HCT116 (cell line): ENCODE results near the gene LAMC3. TPM values are rescaled to one million over a fixed set of nuclear protein-coding genes. Genes with fewer than 3 reads are reported as not detected.

Experiments used
- ATAC-seq: fragments of 200-7000 bp; cut with Tn5 transposase; 2 replicates; pipeline ENCODE4 v1.9.1; 2020; ENCODE audit warnings: mild to moderate bottlenecking, moderate library complexity
- BruUV-seq: library from RNA; stranded (reverse); fragments of 400-500 nt; replicated peaks from 2 replicates; lab custom pipeline; 2021; lab: Mats Ljungman, UMichigan
- CTCF ChIA-PET: fragments of 300-600 bp; sonication (Branson Sonifier 250); formaldehyde crosslinking; loops from one replicate; lab custom pipeline; 2021; ENCODE audit warnings: antibody characterized with exemption; lab: Charles Lee
- POLR2A ChIA-PET: fragments of 300-600, 350-600 bp; sonication (Branson Sonifier 250); formaldehyde crosslinking; loops from one replicate; lab custom pipeline; 2021; ENCODE audit warnings: antibody characterized with exemption; lab: Charles Lee
- RAD21 ChIA-PET, 2 experiments: fragments of 300-600 bp; sonication (Branson Sonifier 250); formaldehyde crosslinking; loops; one replicate each; lab custom pipeline; 2023; ENCODE audit warnings: low total read pairs in 2 of 2; ENCODE audit not compliant: uncharacterized antibody in 2 of 2, unreplicated experiment in 2 of 2, low non-redundant PET in 1 of 2; lab: Charles Lee
- DNase-seq: peaks from one replicate; pipeline ENCODE4 v3.0.0-alpha.2; 2010; ENCODE audit warnings: low read depth, low spot score
- H2AFZ ChIP-seq: fragments of 200-600 bp; shearing (Covaris generic), sonication (generic); 2 replicates; pipeline ENCODE4 v1.6.1; 2017; ENCODE audit warnings: low read depth, mixed run types, mixed read lengths, antibody characterized with exemption, low read length; ENCODE audit not compliant: poor library complexity, severe bottlenecking
- H3K27ac ChIP-seq: 2 replicates; pipeline ENCODE4 v1.5.1; 2012; ENCODE audit warnings: low read depth, low read length
- H3K27me3 ChIP-seq: fragments of 200-600 bp; sonication (generic); 2 replicates; pipeline ENCODE4 v1.6.1; 2016; ENCODE audit warnings: mixed run types, low read length, mixed read lengths; ENCODE audit not compliant: insufficient read depth
- H3K36me3 ChIP-seq, 2 experiments: fragments of 200-500 bp in 1 of 2; fragments of 200-600 bp in 1 of 2; sonication (Bioruptor generic) in 1 of 2; sonication (generic) in 1 of 2; 2 replicates each; pipeline versions ENCODE4 v1.5.1 to v1.6.1; 2014 to 2016; ENCODE audit warnings: low read length in 2 of 2, inconsistent platforms in 1 of 2, mixed read lengths in 1 of 2, mixed run types in 1 of 2; ENCODE audit not compliant: insufficient read depth in 2 of 2, control insufficient read depth in 1 of 2
- H3K4me1 ChIP-seq, 2 experiments: fragments of 200-600 bp in 1 of 2; sonication (generic) in 1 of 2; 2 replicates each; pipeline versions ENCODE4 v1.5.1 to v1.6.1; 2012 to 2017; ENCODE audit warnings: low read length in 2 of 2, inconsistent platforms in 1 of 2, mild to moderate bottlenecking in 1 of 2, mixed read lengths in 1 of 2, mixed run types in 1 of 2, moderate library complexity in 1 of 2; ENCODE audit not compliant: insufficient read depth in 2 of 2, control insufficient read depth in 1 of 2
- H3K4me2 ChIP-seq: fragments of 200-600 bp; sonication (generic); 2 replicates; pipeline ENCODE4 v1.6.1; 2017; ENCODE audit warnings: mixed run types, low read length, mixed read lengths
- H3K4me3 ChIP-seq, 2 experiments: fragments of 200-600 bp in 1 of 2; sonication (generic) in 1 of 2; replicated peaks in 1 of 2; 2 replicates each; pipeline ENCODE4 v1.5.1; 2011 to 2016; ENCODE audit warnings: low read length in 2 of 2, control low read depth in 1 of 2, low read depth in 1 of 2, mild to moderate bottlenecking in 1 of 2, mixed read lengths in 1 of 2, mixed run types in 1 of 2
- H3K79me2 ChIP-seq: fragments of 200-600 bp; sonication (generic); 2 replicates; pipeline ENCODE4 v1.6.1; 2017; ENCODE audit warnings: mild to moderate bottlenecking, mixed run types, low read length, moderate library complexity, mixed read lengths; ENCODE audit not compliant: insufficient read depth
- H3K9ac ChIP-seq: fragments of 200-600 bp; sonication (generic); 2 replicates; pipeline ENCODE4 v1.6.1; 2016; ENCODE audit warnings: low read length, mixed read lengths
- H3K9me2 ChIP-seq: fragments of 200-600 bp; sonication (generic), shearing (Covaris generic); 2 replicates; pipeline ENCODE4 v1.6.1; 2017; ENCODE audit warnings: mixed run types, mild to moderate bottlenecking, moderate library complexity; ENCODE audit not compliant: insufficient read depth
- H3K9me3 ChIP-seq, 2 experiments: fragments of 200-500 bp in 1 of 2; fragments of 200-600 bp in 1 of 2; sonication (Bioruptor generic) in 1 of 2; sonication (generic) in 1 of 2; 2 replicates each; pipeline ENCODE4 v1.6.1; 2014 to 2017; ENCODE audit warnings: low read length in 2 of 2, mixed read lengths in 2 of 2, inconsistent platforms in 1 of 2, low read depth in 1 of 2, mild to moderate bottlenecking in 1 of 2, mixed run types in 1 of 2, moderate library complexity in 1 of 2; ENCODE audit not compliant: control insufficient read depth in 1 of 2, insufficient read depth in 1 of 2
- H4K20me1 ChIP-seq: fragments of 200-600 bp; sonication (generic), shearing (Covaris generic); 2 replicates; pipeline ENCODE4 v1.6.1; 2017; ENCODE audit warnings: mixed run types, mild to moderate bottlenecking, moderate library complexity; ENCODE audit not compliant: insufficient read depth
- CBX3 ChIP-seq: IDR thresholded peaks from 2 replicates; pipeline ENCODE4 v1.6.1; 2012; ENCODE audit warnings: low read depth
- CEBPB ChIP-seq: IDR thresholded peaks from 2 replicates; pipeline ENCODE4 v1.6.1; 2012; ENCODE audit warnings: low read depth
- EGR1 ChIP-seq: IDR thresholded peaks from 2 replicates; pipeline ENCODE4 v1.6.1; 2012; ENCODE audit warnings: low read depth
- ELF1 ChIP-seq: IDR thresholded peaks from 2 replicates; pipeline ENCODE4 v1.6.1; 2012; ENCODE audit warnings: low read depth, borderline replicate concordance
- EZH2 ChIP-seq: fragments of 200-600 bp; sonication (generic); IDR thresholded peaks from 2 replicates; pipeline ENCODE4 v1.6.1; 2017; ENCODE audit warnings: antibody characterized with exemption, mixed run types
- EZH2phosphoT487 ChIP-seq: fragments of 200-600 bp; IDR thresholded peaks from 2 replicates; pipeline ENCODE4 v1.6.1; 2018; ENCODE audit warnings: antibody characterized with exemption, borderline replicate concordance
- POLR2A ChIP-seq: IDR thresholded peaks from 2 replicates; pipeline ENCODE4 v1.7.0; 2011; ENCODE audit warnings: borderline replicate concordance; ENCODE audit not compliant: insufficient read depth, insufficient read length; ENCODE audit errors: extremely low read depth
- POLR2AphosphoS5 ChIP-seq: IDR thresholded peaks from 2 replicates; pipeline ENCODE4 v1.6.1; 2011; ENCODE audit warnings: mild to moderate bottlenecking, low read depth, low read length, moderate library complexity
- RAD21 ChIP-seq: IDR thresholded peaks from 2 replicates; pipeline ENCODE4 v1.6.1; 2012; ENCODE audit warnings: low read depth, mild to moderate bottlenecking
- SRF ChIP-seq: IDR thresholded peaks from 2 replicates; pipeline ENCODE4 v1.6.1; 2012; ENCODE audit warnings: low read depth
- TCF7L2 ChIP-seq: IDR thresholded peaks from 2 replicates; pipeline ENCODE4 v1.7.0; 2011; ENCODE audit warnings: borderline replicate concordance, inconsistent platforms; ENCODE audit not compliant: insufficient read depth, insufficient read length; ENCODE audit errors: extremely low read depth
- YY1 ChIP-seq: IDR thresholded peaks from 2 replicates; pipeline ENCODE4 v1.6.1; 2011; ENCODE audit warnings: low read length, low read depth, moderate library complexity, mild to moderate bottlenecking; ENCODE audit not compliant: insufficient replicate concordance; ENCODE audit errors: extremely low read depth
- ZNF274 ChIP-seq: fragments of 200-500 bp; sonication (Bioruptor generic); IDR thresholded peaks from 2 replicates; pipeline ENCODE4 v1.6.1; 2014; ENCODE audit warnings: mild to moderate bottlenecking, low read depth, low read length, inconsistent platforms
- intact Hi-C: fragments of 100-400 bp; cut with micrococcal nuclease; formaldehyde crosslinking; loops from 2 replicates; pipeline ENCODE4 v1.10.0; 2022
- total RNA-seq: library from RNA; stranded (reverse); gene quantifications from one replicate; pipeline ENCODE4 v1.2.1, GENCODE V29; 2021; ENCODE audit not compliant: unreplicated experiment
- TF ChIP-seq, protein P1 (sequence below): IDR thresholded peaks from 2 replicates; pipeline ENCODE4 v1.6.1; 2012; ENCODE audit warnings: low read depth

LAMC3 gene
- total RNA-seq, 1 experiment from 2014 or later = 7.7 TPM

DNA sequence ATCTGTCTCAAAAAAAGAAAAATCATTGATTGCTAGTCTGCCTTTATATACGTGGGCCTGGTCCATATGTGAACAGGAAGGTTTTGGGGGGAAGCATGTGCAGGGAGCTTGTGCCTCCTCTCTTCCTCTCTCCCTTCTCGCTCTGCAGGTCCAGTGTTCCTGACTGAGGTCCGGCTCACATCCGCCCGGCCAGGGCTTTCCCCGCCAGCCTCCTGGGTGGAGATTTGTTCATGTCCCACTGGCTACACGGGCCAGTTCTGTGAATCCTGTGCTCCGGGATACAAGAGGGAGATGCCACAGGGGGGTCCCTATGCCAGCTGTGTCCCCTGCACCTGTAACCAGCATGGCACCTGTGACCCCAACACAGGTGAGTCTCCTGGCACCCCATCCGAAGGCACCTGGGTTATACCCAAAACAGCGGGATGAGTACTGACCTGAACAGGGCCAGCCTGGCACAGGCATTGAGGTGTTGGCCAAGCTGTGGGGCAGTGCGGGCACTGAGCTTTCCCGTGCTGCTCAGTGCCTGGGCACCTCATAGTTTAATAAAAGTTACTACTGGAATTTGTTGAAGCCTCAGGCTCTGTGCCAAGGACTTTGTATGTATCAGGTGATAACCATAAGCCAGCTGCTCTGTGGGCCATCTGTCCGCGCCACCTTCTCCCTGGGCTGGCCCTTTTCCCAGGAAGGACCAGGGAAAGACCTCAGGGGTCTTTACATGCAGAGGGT, 48.0 kb downstream of the LAMC3 start:
- Histone ChIP-seq H3K9me2 (no peaks in the 10 kb centered on the region), H3K27me3 (no peaks in the 10 kb centered on the region), H3K4me2 (no peak overlapping the region), H3K9me3 (no peaks in the 10 kb centered on the region), H4K20me1 (no peaks in the 10 kb centered on the region), H3K4me1 (no peaks in the 10 kb centered on the region), H3K79me2 (no peaks in the 10 kb centered on the region), H3K4me3 (no peak overlapping the region), H3K27ac (no peak overlapping the region), H3K36me3 (no peaks in the 10 kb centered on the region), H2AFZ (no peak overlapping the region), H3K9ac (no peak overlapping the region)
- intact Hi-C loops = loop anchor here (5.0 kb wide), 1 partner anchor 70 kb away; the partner anchor contains the start of gene NUP214
- CTCF ChIA-PET = interaction anchor here (1.2 to 4.3 kb wide), 6 partner anchors 10 to 280 kb away, joined by 3 to 45 read pairs (median 4); partner anchors contain the start of gene NUP214
- POLR2A ChIA-PET = interaction anchor here (0.6 kb wide), 1 partner anchor 40 kb away, joined by 3 read pairs; no protein-coding TSS in a partner anchor
- BruUV-seq = no TSS peak
- DNase-seq = no peak
- RAD21 ChIA-PET = interaction anchor here (0.5 to 1.7 kb wide), 6 partner anchors 9 to 280 kb away, joined by 3 to 9 read pairs (median 4); no protein-coding TSS in a partner anchor
- ATAC-seq = no peak
- no peak for TF ChIP-seq POLR2A
- no peak for TF ChIP-seq CBX3
- TF ChIP-seq EGR1 = no peak
- no peak for TF ChIP-seq EZH2phosphoT487
- TF ChIP-seq, protein P1, sequence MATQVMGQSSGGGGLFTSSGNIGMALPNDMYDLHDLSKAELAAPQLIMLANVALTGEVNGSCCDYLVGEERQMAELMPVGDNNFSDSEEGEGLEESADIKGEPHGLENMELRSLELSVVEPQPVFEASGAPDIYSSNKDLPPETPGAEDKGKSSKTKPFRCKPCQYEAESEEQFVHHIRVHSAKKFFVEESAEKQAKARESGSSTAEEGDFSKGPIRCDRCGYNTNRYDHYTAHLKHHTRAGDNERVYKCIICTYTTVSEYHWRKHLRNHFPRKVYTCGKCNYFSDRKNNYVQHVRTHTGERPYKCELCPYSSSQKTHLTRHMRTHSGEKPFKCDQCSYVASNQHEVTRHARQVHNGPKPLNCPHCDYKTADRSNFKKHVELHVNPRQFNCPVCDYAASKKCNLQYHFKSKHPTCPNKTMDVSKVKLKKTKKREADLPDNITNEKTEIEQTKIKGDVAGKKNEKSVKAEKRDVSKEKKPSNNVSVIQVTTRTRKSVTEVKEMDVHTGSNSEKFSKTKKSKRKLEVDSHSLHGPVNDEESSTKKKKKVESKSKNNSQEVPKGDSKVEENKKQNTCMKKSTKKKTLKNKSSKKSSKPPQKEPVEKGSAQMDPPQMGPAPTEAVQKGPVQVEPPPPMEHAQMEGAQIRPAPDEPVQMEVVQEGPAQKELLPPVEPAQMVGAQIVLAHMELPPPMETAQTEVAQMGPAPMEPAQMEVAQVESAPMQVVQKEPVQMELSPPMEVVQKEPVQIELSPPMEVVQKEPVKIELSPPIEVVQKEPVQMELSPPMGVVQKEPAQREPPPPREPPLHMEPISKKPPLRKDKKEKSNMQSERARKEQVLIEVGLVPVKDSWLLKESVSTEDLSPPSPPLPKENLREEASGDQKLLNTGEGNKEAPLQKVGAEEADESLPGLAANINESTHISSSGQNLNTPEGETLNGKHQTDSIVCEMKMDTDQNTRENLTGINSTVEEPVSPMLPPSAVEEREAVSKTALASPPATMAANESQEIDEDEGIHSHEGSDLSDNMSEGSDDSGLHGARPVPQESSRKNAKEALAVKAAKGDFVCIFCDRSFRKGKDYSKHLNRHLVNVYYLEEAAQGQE = no peak
- TF ChIP-seq RAD21 = no peak
- no peak for TF ChIP-seq YY1
- no peak for TF ChIP-seq POLR2AphosphoS5
- TF ChIP-seq EZH2 = no peak
- TF ChIP-seq ZNF274 = no peak
- TF ChIP-seq CEBPB = no peak
- TF ChIP-seq ELF1 = no peak
- TF ChIP-seq SRF = no peak
- TF ChIP-seq TCF7L2 = no peak
